ENCODE results near the gene NPY. TPM values are rescaled to one million over a fixed set of nuclear protein-coding genes. Genes with fewer than 3 reads are reported as not detected.

The NPY gene
- total RNA-seq, 1 donor from 2014 or later = not detected

DNA sequence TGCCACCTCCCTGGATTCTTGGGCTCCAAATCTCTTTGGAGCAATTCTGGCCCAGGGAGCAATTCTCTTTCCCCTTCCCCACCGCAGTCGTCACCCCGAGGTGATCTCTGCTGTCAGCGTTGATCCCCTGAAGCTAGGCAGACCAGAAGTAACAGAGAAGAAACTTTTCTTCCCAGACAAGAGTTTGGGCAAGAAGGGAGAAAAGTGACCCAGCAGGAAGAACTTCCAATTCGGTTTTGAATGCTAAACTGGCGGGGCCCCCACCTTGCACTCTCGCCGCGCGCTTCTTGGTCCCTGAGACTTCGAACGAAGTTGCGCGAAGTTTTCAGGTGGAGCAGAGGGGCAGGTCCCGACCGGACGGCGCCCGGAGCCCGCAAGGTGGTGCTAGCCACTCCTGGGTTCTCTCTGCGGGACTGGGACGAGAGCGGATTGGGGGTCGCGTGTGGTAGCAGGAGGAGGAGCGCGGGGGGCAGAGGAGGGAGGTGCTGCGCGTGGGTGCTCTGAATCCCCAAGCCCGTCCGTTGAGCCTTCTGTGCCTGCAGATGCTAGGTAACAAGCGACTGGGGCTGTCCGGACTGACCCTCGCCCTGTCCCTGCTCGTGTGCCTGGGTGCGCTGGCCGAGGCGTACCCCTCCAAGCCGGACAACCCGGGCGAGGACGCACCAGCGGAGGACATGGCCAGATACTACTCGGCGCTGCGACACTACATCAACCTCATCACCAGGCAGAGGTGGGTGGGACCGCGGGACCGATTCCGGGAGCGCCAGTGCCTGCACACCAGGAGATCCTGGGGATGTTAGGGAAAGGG lies 913 bp downstream of the NPY start:
- Histone ChIP-seq H3K27me3 (ENCODE audit: control insufficient read depth, insufficient read depth, low read length) (peaks cover 41% of the 10 kb centered on the region), H3K36me3 (ENCODE audit: control insufficient read depth, insufficient read depth, low read length) (no peaks in the 10 kb centered on the region), H3K4me3 (ENCODE audit: low read depth, low read length) (no peak overlapping the region)
- no peak for DNase-seq (ENCODE audit: low read depth)
- peak; percentile 42 for TF ChIP-seq CTCF (IDR thresholded peaks at IDR 0.05; ENCODE audit: insufficient read depth, low read length, poor library complexity, severe bottlenecking)

- no peaks in the 10 kb centered on the region for H3K36me3 ChIP-seq (ENCODE audit: control insufficient read depth, insufficient read depth, low read length)
- DNase-seq (ENCODE audit: low read depth) = peak; percentile 14
- TF ChIP-seq CTCF (IDR thresholded peaks at IDR 0.05; ENCODE audit: insufficient read depth, low read length, poor library complexity, severe bottlenecking) = peak; percentile 60
- H3K4me3 ChIP-seq (ENCODE audit: low read depth, low read length) = no peak overlapping the region
- H3K27me3 ChIP-seq (ENCODE audit: control insufficient read depth, insufficient read depth, low read length) = peaks cover 12% of the 10 kb centered on the region
These were observed 6.1 kb downstream of the NPY start for GRCh38 chr7:24290004-24290641.

DNA sequence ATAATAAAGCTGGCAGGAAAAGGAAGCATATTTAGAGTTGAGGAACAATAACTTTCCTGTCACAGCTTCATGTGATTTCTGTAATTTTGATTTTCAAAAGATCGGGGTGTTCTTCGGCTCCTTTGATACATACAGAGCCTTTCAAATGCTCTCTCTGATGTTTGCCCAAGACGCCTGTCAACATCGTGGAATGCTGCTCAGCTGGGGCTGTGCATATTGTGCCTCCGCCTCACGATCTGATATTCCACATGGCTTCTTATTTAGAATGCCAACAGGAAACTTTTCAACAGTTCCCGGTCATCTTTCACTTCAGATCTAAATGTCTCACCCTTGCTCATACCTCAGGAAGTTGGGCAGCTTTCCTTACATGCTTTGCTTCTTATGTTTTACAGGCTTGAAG lies 7.3 kb downstream of the NPY start:
- no peaks in the 10 kb centered on the region for H3K36me3 ChIP-seq (ENCODE audit: control insufficient read depth, insufficient read depth, low read length)
- H3K4me3 ChIP-seq (ENCODE audit: low read depth, low read length) = no peak overlapping the region
- H3K27me3 ChIP-seq (ENCODE audit: control insufficient read depth, insufficient read depth, low read length) = peaks cover 6% of the 10 kb centered on the region
- DNase-seq (ENCODE audit: low read depth) = peak; percentile 2
- no peak for TF ChIP-seq CTCF (IDR thresholded peaks at IDR 0.05; ENCODE audit: insufficient read depth, low read length, poor library complexity, severe bottlenecking)

GRCh38 chr7:24297362-24297761 lies 13.4 kb downstream of the NPY start:
- no peak for DNase-seq (ENCODE audit: low read depth)
- no peak for TF ChIP-seq CTCF (IDR thresholded peaks at IDR 0.05; ENCODE audit: insufficient read depth, low read length, poor library complexity, severe bottlenecking)
- Histone ChIP-seq H3K27me3 (ENCODE audit: control insufficient read depth, insufficient read depth, low read length) (peaks cover 2% of the 10 kb centered on the region), H3K4me3 (ENCODE audit: low read depth, low read length) (no peak overlapping the region), H3K36me3 (ENCODE audit: control insufficient read depth, insufficient read depth, low read length) (no peaks in the 10 kb centered on the region)

DNA sequence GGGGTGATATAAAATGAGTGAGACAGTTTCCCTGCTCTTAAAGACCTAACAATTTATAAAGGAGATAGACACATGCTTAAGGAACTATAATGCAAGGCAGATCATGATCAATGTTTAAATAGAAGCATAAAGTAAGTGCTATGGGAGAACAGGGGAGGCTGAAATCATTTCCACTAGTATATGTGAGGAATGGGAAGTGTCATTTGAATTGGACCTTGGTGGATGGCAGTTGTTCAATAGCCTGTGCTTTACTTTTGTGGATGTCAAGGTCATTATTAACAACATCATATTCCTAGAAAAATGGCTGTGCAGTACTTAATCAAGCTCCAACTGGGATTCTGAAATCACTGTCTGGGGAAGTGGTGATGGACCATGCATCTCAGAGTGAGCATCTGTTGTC lies 14.7 kb downstream of the NPY start:
- no peaks in the 10 kb centered on the region for H3K36me3 ChIP-seq (ENCODE audit: control insufficient read depth, insufficient read depth, low read length)
- DNase-seq (ENCODE audit: low read depth) = no peak
- peaks cover 2% of the 10 kb centered on the region for H3K27me3 ChIP-seq (ENCODE audit: control insufficient read depth, insufficient read depth, low read length)
- TF ChIP-seq CTCF (IDR thresholded peaks at IDR 0.05; ENCODE audit: insufficient read depth, low read length, poor library complexity, severe bottlenecking) = no peak
- no peak overlapping the region for H3K4me3 ChIP-seq (ENCODE audit: low read depth, low read length)

All from kidney epithelial cell (primary cell).